Measurements from ENCODE around the gene PLD1. TPM values are rescaled to one million over a fixed set of nuclear protein-coding genes. Genes with fewer than 3 reads are reported as not detected.
"Not testable (repeated sequence)": the region's sequence is repeated elsewhere in the genome, so short reads cannot be mapped to it uniquely, and the experiment has no call there.

PLD1 gene
- 10 to 100 TPM; 49.0 to 66.0 (median 55.1) TPM for total RNA-seq

- Histone ChIP-seq H3K36me3 (no peaks in the 10 kb centered on the region), H3K4me1 (peaks cover 59% of the 10 kb centered on the region), H3K27me3 (no peaks in the 10 kb centered on the region), H3K9me3 (no peaks in the 10 kb centered on the region), H3K4me3 (peak within 1 kb of the TSS; percentile 83), H3K27ac (peak within 1 kb of the TSS; percentile 90)
- DNase-seq (ENCODE audit: low spot score in 2 of 2) = peak; percentile 92 to 94
- 0% methylated on average over 17 of the region's 78 CpGs for WGBS
- TF ChIP-seq EP300 (IDR thresholded peaks at IDR 0.05) (no peak), POLR2AphosphoS5 (IDR thresholded peaks at IDR 0.05) (peak in 2 of 3 donors; percentile 75 to 90), POLR2A (IDR thresholded peaks at IDR 0.05) (peak in 1 of 2 donors; percentile 40)
Observed at GRCh38 chr3:171809861-171810628, at the start of gene PLD1. TSS of gene PLD1 (minus strand) at chr3:171810483. CDS start at chr3:171738051, 72,432 bp downstream.

- not testable (repeated sequence) for H3K27me3 ChIP-seq; H3K4me1 ChIP-seq; H3K36me3 ChIP-seq; H3K9me3 ChIP-seq; DNase-seq (ENCODE audit: low spot score in 2 of 2); H3K27ac ChIP-seq; H3K4me3 ChIP-seq
- 99% methylated on average over 4 of the region's 4 CpGs for WGBS
Observed at GRCh38 chr3:171858770-171859169, 48.5 kb upstream of the PLD1 start.

- Histone ChIP-seq H3K4me3 (no peak overlapping the region), H3K27me3 (no peaks in the 10 kb centered on the region), H3K27ac (no peak overlapping the region), H3K9me3 (peaks cover 6% of the 10 kb centered on the region), H3K36me3 (no peaks in the 10 kb centered on the region), H3K4me1 (no peaks in the 10 kb centered on the region)
- 96% methylated on average over 2 of the region's 2 CpGs for WGBS
- TF ChIP-seq EP300 (IDR thresholded peaks at IDR 0.05) (no peak), POLR2A (IDR thresholded peaks at IDR 0.05) (no peak), CTCF (IDR thresholded peaks at IDR 0.05) (no peak), POLR2AphosphoS5 (IDR thresholded peaks at IDR 0.05) (no peak)
- DNase-seq (ENCODE audit: low spot score in 2 of 2) = no peak
Observed at GRCh38 chr3:171854649-171855305, 44.5 kb upstream of the PLD1 start.

GRCh38 chr3:171851660-171852058 is 41.4 kb upstream of the PLD1 start:
- H3K9me3 ChIP-seq = peaks cover 6% of the 10 kb centered on the region
- 64% methylated on average over 5 of the region's 5 CpGs for WGBS
- no peak for TF ChIP-seq POLR2AphosphoS5 (IDR thresholded peaks at IDR 0.05)
- TF ChIP-seq CTCF (IDR thresholded peaks at IDR 0.05) = no peak
- TF ChIP-seq POLR2A (IDR thresholded peaks at IDR 0.05) = no peak
- no peak for TF ChIP-seq EP300 (IDR thresholded peaks at IDR 0.05)

GRCh38 chr3:171850960-171851659 is 40.8 kb upstream of the PLD1 start:
- no peak overlapping the region for H3K27ac ChIP-seq
- no peak for TF ChIP-seq POLR2AphosphoS5 (IDR thresholded peaks at IDR 0.05)
- no peak for TF ChIP-seq POLR2A (IDR thresholded peaks at IDR 0.05)
- no peak for TF ChIP-seq EP300 (IDR thresholded peaks at IDR 0.05)
- TF ChIP-seq CTCF (IDR thresholded peaks at IDR 0.05) = no peak
- WGBS = 74% methylated on average over 6 of the region's 6 CpGs
- H3K27me3 ChIP-seq = no peaks in the 10 kb centered on the region
- H3K4me1 ChIP-seq = no peaks in the 10 kb centered on the region
- peaks cover 6% of the 10 kb centered on the region for H3K9me3 ChIP-seq
- DNase-seq (ENCODE audit: low spot score in 2 of 2) = no peak
- no peak overlapping the region for H3K4me3 ChIP-seq
- H3K36me3 ChIP-seq = no peaks in the 10 kb centered on the region

More at GRCh38 chr3:171851660-171852058, 41.4 kb upstream of the PLD1 start:
- no peak for DNase-seq (ENCODE audit: low spot score in 2 of 2)
- Histone ChIP-seq H3K4me1 (no peaks in the 10 kb centered on the region), H3K27ac (no peak overlapping the region), H3K36me3 (no peaks in the 10 kb centered on the region), H3K27me3 (no peaks in the 10 kb centered on the region), H3K4me3 (no peak overlapping the region)
